HG02798 (cell line): Measurements from ENCODE around the gene ADCK2.
"Not testable (repeated sequence)": the region's sequence is repeated elsewhere in the genome, so short reads cannot be mapped to it uniquely, and the experiment has no call there.

Source experiments
- ATAC-seq: cut with Tn5 transposase; IDR thresholded peaks from one replicate; pipeline ENCODE4 v1.9.1; 2021; ENCODE audit warnings: mild to moderate bottlenecking; ENCODE audit not compliant: unreplicated experiment, poor library complexity

Gene ADCK2

DNA sequence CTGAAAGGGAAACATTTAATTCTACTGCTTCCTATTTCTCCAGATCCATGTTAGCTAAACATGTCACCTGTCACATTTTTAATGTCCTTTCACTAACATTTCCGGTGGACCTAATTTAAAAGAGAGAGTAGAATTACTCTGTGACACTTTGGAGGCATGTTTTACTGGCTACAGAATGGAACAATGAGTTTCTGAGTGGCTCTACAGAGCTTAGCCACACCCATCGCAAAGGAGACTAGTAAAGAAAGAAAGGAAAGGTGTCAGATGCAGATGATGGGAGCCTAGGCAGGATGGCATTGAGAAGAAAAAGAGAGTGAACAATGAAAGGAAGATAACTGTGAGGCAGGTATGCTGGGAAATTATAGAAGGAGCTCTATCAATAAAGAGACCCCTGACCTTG is 59.7 kb downstream of the ADCK2 start:
- ATAC-seq: no peak

- ATAC-seq: no peak
These were observed 61.4 kb downstream of the ADCK2 start for GRCh38 chr7:140734096-140734495.

GRCh38 chr7:140734729-140735128 is 62.0 kb downstream of the ADCK2 start:
- no peak for ATAC-seq

DNA sequence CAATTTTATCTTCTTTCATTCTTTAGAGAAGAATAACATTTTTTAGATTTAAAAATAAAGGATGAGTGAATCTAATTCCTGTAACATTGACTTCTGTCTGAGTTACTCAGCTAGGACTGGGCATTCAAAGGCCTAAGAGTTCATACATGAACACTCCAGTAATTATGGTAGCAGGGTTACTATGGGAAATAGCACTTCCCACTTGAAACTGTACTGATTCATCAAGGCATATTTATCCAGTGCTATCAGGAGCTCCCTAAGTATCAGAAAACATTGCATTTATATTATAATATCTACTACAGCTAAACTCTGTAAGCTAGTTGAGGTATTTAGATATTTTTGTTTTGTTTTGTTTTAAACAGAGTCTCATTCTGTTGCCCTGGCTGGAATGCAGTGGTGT is 65.5 kb downstream of the ADCK2 start:
- no peak for ATAC-seq

GRCh38 chr7:140743255-140743654 is 70.5 kb downstream of the ADCK2 start:
- ATAC-seq: not testable (repeated sequence)

DNA sequence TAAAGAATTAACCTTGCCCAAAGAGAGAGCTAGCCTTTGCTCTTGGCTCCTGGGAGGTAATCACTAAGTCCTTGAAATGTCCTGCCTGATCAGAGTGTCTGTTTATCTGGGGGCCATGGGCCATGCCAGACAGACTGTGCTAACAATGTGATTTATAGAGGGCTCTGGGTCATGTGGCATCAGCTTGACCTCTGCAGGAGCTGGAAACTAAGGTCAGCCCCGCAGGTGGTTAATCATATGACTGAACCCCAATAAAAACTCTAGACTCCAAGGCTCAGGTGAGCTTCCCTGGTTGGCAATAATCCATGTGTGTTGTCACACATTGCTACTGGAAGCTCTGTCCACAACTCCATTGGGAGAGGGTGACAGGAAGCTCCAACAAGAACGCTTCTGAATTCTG is 71.3 kb downstream of the ADCK2 start:
- no peak for ATAC-seq
